Left lung (tissue), 10 donors: ENCODE results near the gene CDK5. TPM values are rescaled to one million over a fixed set of nuclear protein-coding genes. Genes with fewer than 3 reads are reported as not detected.
"Not testable (repeated sequence)": the region's sequence is repeated elsewhere in the genome, so short reads cannot be mapped to it uniquely, and the experiment has no call there.

Experiments
- ATAC-seq: fragments of 200-7000 bp; cut with Tn5 transposase; one replicate; pipeline ENCODE4 v1.9.1; 2020; ENCODE audit warnings: moderate library complexity
- DNase-seq, 4 donors: peaks; one replicate each; pipeline ENCODE4 v3.0.0-alpha.2; 2013 to 2020
- H3K27ac ChIP-seq, 2 donors: fragments of 200-600 bp; sonication (generic) in 1 of 2; one replicate each; pipeline versions ENCODE4 v1.5.0 to v1.8.0; 2020 to 2021
- H3K27me3 ChIP-seq, 2 donors: fragments of 200-600 bp; sonication (generic) in 1 of 2; one replicate each; pipeline versions ENCODE4 v1.5.0 to v1.8.0; 2020 to 2021
- H3K36me3 ChIP-seq, 2 donors: fragments of 200-600 bp; sonication (generic) in 1 of 2; one replicate each; pipeline versions ENCODE4 v1.5.0 to v1.8.0; 2020 to 2021
- H3K4me1 ChIP-seq, 2 donors: fragments of 200-600 bp; one replicate each; pipeline ENCODE4 v1.8.0; 2021
- H3K4me3 ChIP-seq, 2 donors: fragments of 200-600 bp; sonication (generic) in 1 of 2; one replicate each; pipeline versions ENCODE4 v1.5.0 to v1.8.0; 2020 to 2021; ENCODE audit warnings: mild to moderate bottlenecking in 1 of 2
- H3K9me3 ChIP-seq, 2 donors: fragments of 200-600 bp; sonication (generic) in 1 of 2; one replicate each; pipeline versions ENCODE4 v1.5.0 to v1.8.0; 2020 to 2021
- CTCF ChIP-seq, 2 donors: fragments of 200-600 bp; sonication (generic) in 1 of 2; IDR thresholded peaks; one replicate each; pipeline versions ENCODE4 v1.5.0 to v1.8.0; 2021; ENCODE audit warnings: antibody characterized with exemption in 2 of 2
- intact Hi-C, 2 donors: fragments of 100-400 bp; cut with DNase I; formaldehyde crosslinking; loops; one replicate each; pipeline versions ENCODE4 v1.11.2 to v1.14.2; 2022
- polyA plus RNA-seq, 6 donors: library from polyadenylated mRNA; unstranded; fragments of 120-200 nt; gene quantifications; one replicate each; pipeline ENCODE4 v1.2.1, GENCODE V29; 2013; ENCODE audit not compliant: insufficient read length in 6 of 6
- total RNA-seq, 2 donors: library from RNA; stranded (reverse); fragmentation: NEBNext Ultra II Directional; extraction: Animal tissue kit (Norgen Biotek cat#: 25700); gene quantifications; one replicate each; pipeline ENCODE4 v1.2.1, GENCODE V29; 2021
- donor health status: DM: no; HTN: yes; CAD: no.
- donor health status: DM: no; HTN: no; CAD: no.

CDK5 gene
- total and polyA plus RNA-seq, 8 donors, result 13.8 to 17.1 (median 14.7) TPM

- peaks cover 0 to 38% of the 10 kb centered on the region in 2 donors for H3K36me3 ChIP-seq
- ATAC-seq, result no peak
- TF ChIP-seq CTCF (IDR thresholded peaks at IDR 0.05), result no peak
- no peaks in the 10 kb centered on the region for H3K9me3 ChIP-seq
- peaks cover 3 to 6% of the 10 kb centered on the region in 2 donors for H3K4me1 ChIP-seq
- no peak for DNase-seq
- no peak overlapping the region for H3K27ac ChIP-seq
- peaks cover 0 to 15% of the 10 kb centered on the region in 2 donors for H3K27me3 ChIP-seq
- intact Hi-C loops, result no loop called here
- no peak overlapping the region for H3K4me3 ChIP-seq
These were observed 11.7 kb downstream of the CDK5 start for GRCh38 chr7:151045967-151046366.

- H3K27ac ChIP-seq, result no peak overlapping the region
- H3K36me3 ChIP-seq, result peaks cover 0 to 38% of the 10 kb centered on the region in 2 donors
- no peak for DNase-seq
- ATAC-seq, result no peak
- H3K4me1 ChIP-seq, result peaks cover 3 to 5% of the 10 kb centered on the region in 2 donors
- no peak overlapping the region for H3K4me3 ChIP-seq
- intact Hi-C loops, result no loop called here
- TF ChIP-seq CTCF (IDR thresholded peaks at IDR 0.05), result no peak
- no peaks in the 10 kb centered on the region for H3K9me3 ChIP-seq
- peaks cover 0 to 8% of the 10 kb centered on the region in 2 donors for H3K27me3 ChIP-seq
These were observed 12.4 kb downstream of the CDK5 start for GRCh38 chr7:151045262-151045661.

- no peaks in the 10 kb centered on the region for H3K9me3 ChIP-seq
- H3K4me1 ChIP-seq, result peaks cover 9 to 18% of the 10 kb centered on the region in 2 donors
- DNase-seq, result no peak
- no peaks in the 10 kb centered on the region for H3K27me3 ChIP-seq
- H3K4me3 ChIP-seq, result no peak overlapping the region
- intact Hi-C loops, result no loop called here
- peaks cover 0 to 38% of the 10 kb centered on the region in 2 donors for H3K36me3 ChIP-seq
- no peak for ATAC-seq
- no peak for TF ChIP-seq CTCF (IDR thresholded peaks at IDR 0.05)
- H3K27ac ChIP-seq, result no peak overlapping the region
These were observed 13.7 kb downstream of the CDK5 start for GRCh38 chr7:151043959-151044358.

- H3K27ac ChIP-seq, DNase-seq, H3K9me3 ChIP-seq, H3K27me3 ChIP-seq, H3K4me3 ChIP-seq, ATAC-seq, intact Hi-C loops: not testable (repeated sequence)
- H3K36me3 ChIP-seq, result peaks cover 0 to 38% of the 10 kb centered on the region in 2 donors
- H3K4me1 ChIP-seq, result peaks cover 15 to 24% of the 10 kb centered on the region in 2 donors
These were observed 14.2 kb downstream of the CDK5 start for GRCh38 chr7:151043449-151043848.

GRCh38 chr7:151040616-151041375 lies 16.9 kb downstream of the CDK5 start:
- ATAC-seq (no peak), DNase-seq (no peak)
- Histone ChIP-seq H3K36me3 (peaks cover 0 to 55% of the 10 kb centered on the region in 2 donors), H3K27ac (no peak overlapping the region), H3K9me3 (no peaks in the 10 kb centered on the region), H3K27me3 (no peaks in the 10 kb centered on the region), H3K4me3 (no peak overlapping the region), H3K4me1 (peaks cover 12 to 22% of the 10 kb centered on the region in 2 donors)
- intact Hi-C loops, result no loop called here
- TF ChIP-seq CTCF (IDR thresholded peaks at IDR 0.05), result no peak
